Spleen (tissue), 13 donors: Measurements from ENCODE around the gene MMP27. TPM values are rescaled to one million over a fixed set of nuclear protein-coding genes. Genes with fewer than 3 reads are reported as not detected.
"Not testable (repeated sequence)": the region's sequence is repeated elsewhere in the genome, so short reads cannot be mapped to it uniquely, and the experiment has no call there.

Source experiments
- DNase-seq: peaks from one replicate; pipeline ENCODE4 v3.0.0-alpha.2; 2020
- H3K27ac ChIP-seq, 8 donors: fragments of 200-600 bp; sonication (generic) in 7 of 8; 1 replicate in 4 of 8; 2 replicates in 4 of 8; pipeline versions ENCODE4 v1.5.0 to v1.8.0; 2016 to 2021; ENCODE audit warnings: inconsistent platforms in 4 of 8, mild to moderate bottlenecking in 4 of 8, moderate library complexity in 1 of 8
- H3K27me3 ChIP-seq, 7 donors: fragments of 200-600 bp; sonication (generic) in 6 of 7; replicated peaks in 1 of 7; 1 replicate in 4 of 7; 2 replicates in 3 of 7; pipeline versions ENCODE4 v1.5.0 to v1.8.0; 2016 to 2021; ENCODE audit warnings: inconsistent platforms in 3 of 7, mild to moderate bottlenecking in 1 of 7
- H3K36me3 ChIP-seq, 6 donors: fragments of 200-600 bp; sonication (generic) in 5 of 6; 1 replicate in 4 of 6; 2 replicates in 2 of 6; pipeline versions ENCODE4 v1.5.0 to v1.8.0; 2016 to 2021; ENCODE audit warnings: inconsistent platforms in 2 of 6
- H3K4me1 ChIP-seq, 6 donors: fragments of 200-600 bp; sonication (generic) in 5 of 6; 1 replicate in 3 of 6; 2 replicates in 3 of 6; pipeline versions ENCODE4 v1.5.0 to v1.8.0; 2016 to 2021; ENCODE audit warnings: inconsistent platforms in 3 of 6
- H3K4me3 ChIP-seq, 8 donors: fragments of 200-600 bp; sonication (generic) in 7 of 8; 1 replicate in 4 of 8; 2 replicates in 4 of 8; pipeline versions ENCODE4 v1.5.0 to v1.8.0; 2016 to 2021; ENCODE audit warnings: inconsistent platforms in 4 of 8, mild to moderate bottlenecking in 4 of 8, moderate library complexity in 2 of 8
- H3K9me3 ChIP-seq, 8 donors: fragments of 200-600 bp; sonication (generic) in 7 of 8; 1 replicate in 4 of 8; 2 replicates in 4 of 8; pipeline versions ENCODE4 v1.5.0 to v1.8.0; 2016 to 2021; ENCODE audit warnings: inconsistent platforms in 4 of 8
- CTCF ChIP-seq, 11 experiments: fragments of 200-600 bp in 7 of 11; fragments of 450-650 bp in 4 of 11; sonication (generic) in 4 of 11; IDR thresholded peaks in 8 of 11; conservative IDR thresholded peaks in 3 of 11; 1 replicate in 7 of 11; 2 replicates in 4 of 11; pipeline versions ENCODE4 v1.4.0 to v1.8.0; 2016 to 2021; ENCODE audit warnings: antibody characterized with exemption in 11 of 11, inconsistent platforms in 4 of 11, mild to moderate bottlenecking in 1 of 11
- POLR2A ChIP-seq, 3 donors: fragments of 450-650 bp; IDR thresholded peaks; one replicate each; pipeline ENCODE4 v1.5.1; 2017; ENCODE audit warnings: antibody characterized with exemption in 3 of 3, mild to moderate bottlenecking in 1 of 3
- POLR2AphosphoS5 ChIP-seq, 3 donors: sonication (generic); formaldehyde crosslinking; IDR thresholded peaks; one replicate each; pipeline ENCODE4 v1.5.1; 2017; ENCODE audit warnings: antibody characterized with exemption in 3 of 3
- WGBS, 5 donors: extraction: QIAGEN DNeasy Blood & Tissue Kit in 3 of 5; methylation state at CpG; one replicate each; pipeline versions ENCODE4 v1.1.5 to v1.1.7; 2013 to 2018; 5-methylcytosine and 5-hydroxymethylcytosine counted together
- intact Hi-C: fragments of 100-400 bp; cut with DNase I; formaldehyde crosslinking; loops from one replicate; pipeline ENCODE4 v1.15.0; 2023; ENCODE audit warnings: low total_unique reads
- long read RNA-seq, 2 donors: transcript quantifications; one replicate each; lab custom pipeline, GENCODE V29; 2026
- polyA plus RNA-seq, 3 donors: library from polyadenylated mRNA; stranded (reverse); fragments of 200-250 nt; gene quantifications; one replicate each; pipeline ENCODE4 v1.2.1, GENCODE V29; 2013
- total RNA-seq, 7 donors: library from RNA; depleted of rRNA in 3 of 7; stranded (reverse); fragments of >200 nt in 3 of 7; fragmentation: NEBNext Ultra II Directional in 4 of 7; extraction: Animal tissue kit (Norgen Biotek cat#: 25700) in 4 of 7; gene quantifications; one replicate each; pipeline versions ENCODE4 v1.1.0 to v1.2.1, GENCODE V29; 2016 to 2021
- donor health status: healthy with polysubstance abuse.
- donor health status: DM: no; HTN: no; CAD: no; lungs with moderate emphysema.
- donor health status: DM: no; HTN: no; CAD: no.
- donor health status: Bipolar disorder and iron deficiency.
- donor health status: healthy.
- donor health status: DM: no; HTN: no; CAD: no.
- donor health status: DM: yes; HTN: yes; CAD: no.

Gene MMP27, protein sequence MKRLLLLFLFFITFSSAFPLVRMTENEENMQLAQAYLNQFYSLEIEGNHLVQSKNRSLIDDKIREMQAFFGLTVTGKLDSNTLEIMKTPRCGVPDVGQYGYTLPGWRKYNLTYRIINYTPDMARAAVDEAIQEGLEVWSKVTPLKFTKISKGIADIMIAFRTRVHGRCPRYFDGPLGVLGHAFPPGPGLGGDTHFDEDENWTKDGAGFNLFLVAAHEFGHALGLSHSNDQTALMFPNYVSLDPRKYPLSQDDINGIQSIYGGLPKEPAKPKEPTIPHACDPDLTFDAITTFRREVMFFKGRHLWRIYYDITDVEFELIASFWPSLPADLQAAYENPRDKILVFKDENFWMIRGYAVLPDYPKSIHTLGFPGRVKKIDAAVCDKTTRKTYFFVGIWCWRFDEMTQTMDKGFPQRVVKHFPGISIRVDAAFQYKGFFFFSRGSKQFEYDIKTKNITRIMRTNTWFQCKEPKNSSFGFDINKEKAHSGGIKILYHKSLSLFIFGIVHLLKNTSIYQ
- under 1 TPM in 1 of 7 donors, not detected in 6; 0.23 TPM for total RNA-seq
- not detected for polyA plus RNA-seq
- long read RNA-seq, donor 1: 0 reads
- long read RNA-seq, donor 2: 0 reads

DNA sequence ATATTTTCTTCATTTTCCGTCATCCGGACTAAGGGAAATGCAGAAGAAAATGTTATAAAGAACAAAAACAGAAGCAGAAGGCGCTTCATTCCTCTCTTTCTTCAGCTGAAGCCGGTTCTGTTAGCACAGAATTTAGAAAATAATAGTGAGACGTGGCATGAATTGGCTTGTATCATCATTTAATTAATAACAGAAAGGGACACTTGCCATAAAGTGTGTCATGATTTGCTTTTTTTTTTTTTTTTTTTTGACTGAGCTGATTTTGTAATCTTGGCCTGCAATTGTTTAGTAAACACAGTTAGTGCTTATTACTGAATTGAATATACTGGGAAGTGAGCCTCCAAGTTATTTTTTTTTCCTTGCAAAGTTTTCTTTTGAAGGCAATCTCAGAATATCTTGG, at the start of gene MMP27:
Gene MMP27 (minus strand): TSS at position 144 of the 400 bp plus-strand sequence. CDS start 55 bp downstream, at position 89.
- H3K27me3 ChIP-seq: no peaks in the 10 kb centered on the region
- intact Hi-C loops: no loop called here
- no peaks in the 10 kb centered on the region for H3K36me3 ChIP-seq
- H3K9me3 ChIP-seq: no peaks in the 10 kb centered on the region
- no peak within 1 kb of the TSS for H3K27ac ChIP-seq
- DNase-seq: no peak
- TF ChIP-seq POLR2AphosphoS5 (IDR thresholded peaks at IDR 0.05): no peak
- no peak for TF ChIP-seq CTCF (IDR thresholded peaks at IDR 0.05 in 8 of 11, conservative IDR thresholded peaks at IDR 0.05 in 3 of 11)
- TF ChIP-seq POLR2A (IDR thresholded peaks at IDR 0.05): no peak
- no peak within 1 kb of the TSS for H3K4me3 ChIP-seq
- 71 to 86% (median 78%) methylated on average over 5 of the region's 5 CpGs for WGBS, 5 donors
- peaks cover 0 to 8% (median 0%) of the 10 kb centered on the region in 6 donors for H3K4me1 ChIP-seq

- no peak for TF ChIP-seq POLR2A (IDR thresholded peaks at IDR 0.05)
- no peak for TF ChIP-seq POLR2AphosphoS5 (IDR thresholded peaks at IDR 0.05)
- TF ChIP-seq CTCF (IDR thresholded peaks at IDR 0.05 in 8 of 11, conservative IDR thresholded peaks at IDR 0.05 in 3 of 11): no peak
- WGBS, 5 donors: 92 to 100% (median 96%) methylated on average over 1 of the region's 1 CpG
- no peak overlapping the region for H3K4me3 ChIP-seq
- H3K27ac ChIP-seq: no peak overlapping the region
- H3K9me3 ChIP-seq: peaks cover 0 to under 1% (median 0%) of the 10 kb centered on the region in 8 donors
- peaks cover 0 to 8% (median 3%) of the 10 kb centered on the region in 6 donors for H3K4me1 ChIP-seq
- H3K27me3 ChIP-seq: peaks cover 0 to 32% (median 0%) of the 10 kb centered on the region in 7 donors
- H3K36me3 ChIP-seq: no peaks in the 10 kb centered on the region
- no peak for DNase-seq
- intact Hi-C loops: no loop called here
These were observed 47.7 kb upstream of the MMP27 start for GRCh38 chr11:102753267-102753666.

- H3K9me3 ChIP-seq: peaks cover 0 to 6% (median 0%) of the 10 kb centered on the region in 8 donors
- H3K27ac ChIP-seq: no peak overlapping the region
- no peak for DNase-seq
- TF ChIP-seq POLR2AphosphoS5 (IDR thresholded peaks at IDR 0.05) (no peak), CTCF (IDR thresholded peaks at IDR 0.05 in 8 of 11, conservative IDR thresholded peaks at IDR 0.05 in 3 of 11) (no peak), POLR2A (IDR thresholded peaks at IDR 0.05) (no peak)
- H3K4me3 ChIP-seq: no peak overlapping the region
- H3K36me3 ChIP-seq: no peaks in the 10 kb centered on the region
- H3K4me1 ChIP-seq: no peaks in the 10 kb centered on the region
- intact Hi-C loops: no loop called here
- H3K27me3 ChIP-seq: peaks cover 0 to 32% (median 0%) of the 10 kb centered on the region in 7 donors
These were observed 46.1 kb upstream of the MMP27 start for GRCh38 chr11:102751673-102752072.

- Histone ChIP-seq H3K27me3 (peaks cover 0 to 25% (median 0%) of the 10 kb centered on the region in 7 donors), H3K36me3 (no peaks in the 10 kb centered on the region), H3K4me1 (no peaks in the 10 kb centered on the region), H3K9me3 (peaks cover 0 to 6% (median 0%) of the 10 kb centered on the region in 8 donors), H3K27ac (no peak overlapping the region), H3K4me3 (no peak overlapping the region)
- no peak for DNase-seq
- no peak for TF ChIP-seq CTCF (IDR thresholded peaks at IDR 0.05 in 8 of 11, conservative IDR thresholded peaks at IDR 0.05 in 3 of 11)
- TF ChIP-seq POLR2A (IDR thresholded peaks at IDR 0.05): no peak
- TF ChIP-seq POLR2AphosphoS5 (IDR thresholded peaks at IDR 0.05): no peak
- intact Hi-C loops: no loop called here
These were observed 43.6 kb upstream of the MMP27 start for GRCh38 chr11:102749101-102749722.

DNA sequence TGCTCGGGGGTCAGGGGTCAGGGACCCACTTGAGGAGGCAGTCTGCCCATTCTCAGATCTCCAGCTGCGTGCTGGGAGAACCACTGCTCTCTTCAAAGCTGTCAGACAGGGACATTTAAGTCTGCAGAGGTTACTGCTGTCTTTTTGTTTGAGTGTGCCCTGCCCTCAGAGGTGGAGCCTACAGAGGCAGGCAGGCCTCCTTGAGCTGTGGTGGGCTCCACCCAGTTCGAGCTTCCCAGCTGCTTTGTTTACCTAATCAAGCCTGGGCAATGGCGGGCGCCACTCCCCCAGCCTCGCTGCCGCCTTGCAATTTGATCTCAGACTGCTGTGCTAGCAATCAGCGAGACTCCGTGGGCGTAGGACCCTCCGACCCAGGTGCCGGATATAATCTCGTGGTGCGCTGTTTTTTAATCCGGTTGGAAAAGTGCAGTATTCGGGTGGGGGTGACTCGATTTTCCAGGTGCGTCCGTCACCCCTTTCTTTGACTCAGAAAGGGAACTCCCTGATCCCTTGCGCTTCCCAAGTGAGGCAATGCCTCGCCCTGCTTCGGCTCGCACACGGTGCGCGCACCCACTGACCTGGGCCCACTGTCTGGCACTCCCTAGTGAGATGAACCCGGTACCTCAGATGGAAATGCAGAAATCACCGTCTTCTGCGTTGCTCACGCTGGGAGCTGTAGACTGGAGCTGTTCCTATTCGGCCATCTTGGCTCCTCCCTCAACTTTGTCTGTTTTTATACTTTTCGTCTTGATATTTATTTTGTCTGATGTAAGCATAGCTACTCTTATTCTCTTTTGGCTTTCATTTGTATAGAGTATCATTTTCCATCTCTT, 41.4 kb upstream of the MMP27 start:
- intact Hi-C loops, H3K27ac ChIP-seq, H3K9me3 ChIP-seq, H3K4me1 ChIP-seq, H3K36me3 ChIP-seq, DNase-seq, H3K4me3 ChIP-seq: not testable (repeated sequence)
- peaks cover 0 to 11% (median 0%) of the 10 kb centered on the region in 7 donors for H3K27me3 ChIP-seq
- WGBS, 5 donors: 86 to 94% (median 88%) methylated on average over 28 to 32 of the region's 32 CpGs
